GM23248 (cell line): ENCODE data around the gene CD8B2.
"Not testable (repeated sequence)": the region's sequence is repeated elsewhere in the genome, so short reads cannot be mapped to it uniquely, and the experiment has no call there.

Experiments
- EZH2 ChIP-seq: fragments of 200-600 bp; sonication (generic); IDR thresholded peaks from 2 replicates; pipeline ENCODE4 v1.6.1; 2018; ENCODE audit warnings: antibody characterized with exemption, mild to moderate bottlenecking; ENCODE audit not compliant: insufficient read depth, poor library complexity, severe bottlenecking
- EZH2phosphoT487 ChIP-seq: fragments of 200-600 bp; sonication (generic); IDR thresholded peaks from 2 replicates; pipeline ENCODE4 v1.6.1; 2018; ENCODE audit warnings: antibody characterized with exemption, moderate library complexity, mild to moderate bottlenecking, low read depth; ENCODE audit not compliant: insufficient read depth

DNA sequence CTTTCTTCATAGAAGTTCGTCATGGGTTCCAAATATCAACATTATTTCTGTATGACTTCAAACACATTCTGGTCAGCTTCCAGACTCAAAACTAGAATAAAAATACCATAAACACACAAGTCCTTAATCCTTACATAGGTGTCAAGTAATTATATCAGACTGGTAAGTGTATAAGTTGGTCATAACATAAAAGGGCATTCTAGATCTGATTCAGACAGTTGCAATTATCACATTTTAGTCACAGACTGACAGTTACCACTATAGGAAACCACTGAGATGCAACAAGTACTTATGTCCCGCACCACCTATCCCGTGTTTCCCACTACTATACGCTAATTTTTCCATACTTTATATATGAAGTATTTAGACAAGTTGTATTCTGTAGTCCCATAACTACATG, 9.5 kb upstream of the CD8B2 start:
- TF ChIP-seq EZH2, EZH2phosphoT487: not testable (repeated sequence)
